Measurements from ENCODE around the gene QSOX2. TPM values are rescaled to one million over a fixed set of nuclear protein-coding genes. Genes with fewer than 3 reads are reported as not detected.

Gene QSOX2
- total RNA-seq, 2 experiments from 2014 or later: 17.7 to 18.0 TPM

DNA sequence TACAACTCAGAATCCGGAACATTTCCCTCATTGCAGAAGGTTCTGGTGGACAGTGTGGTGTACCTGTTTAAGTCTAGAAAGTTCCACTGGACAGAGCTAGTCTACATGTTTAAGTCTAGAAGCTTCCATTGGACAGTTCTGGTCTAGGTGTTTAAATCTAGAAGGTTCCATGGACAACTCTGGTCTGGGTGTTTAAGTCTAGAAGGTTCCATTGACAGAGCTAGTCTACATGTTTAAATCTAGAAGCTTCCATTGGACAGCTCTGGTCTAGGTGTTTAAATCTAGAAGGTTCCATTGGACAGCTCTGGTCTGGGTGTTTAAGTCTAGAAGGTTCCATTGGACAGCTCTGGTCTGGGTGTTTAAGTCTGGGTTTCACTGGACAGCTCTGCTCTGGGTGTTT lies 33.3 kb upstream of the QSOX2 start:
- DNase-seq: no peak
- Mint-ChIP-seq H3K27me3 (ENCODE audit: low read depth) (peaks cover 6% of the 10 kb centered on the region), H3K4me1 (ENCODE audit: low read depth) (peaks cover 6% of the 10 kb centered on the region), H3K36me3 (ENCODE audit: low read depth) (no peaks in the 10 kb centered on the region), H3K4me3 (no peak overlapping the region), H3K9me3 (no peaks in the 10 kb centered on the region), H3K27ac (no peak overlapping the region)
- CTCF ChIA-PET: interaction anchor here (0.6 to 2.5 kb wide), 2 partner anchors 11 to 52 kb away, joined by 3 to 12 read pairs; no protein-coding TSS in a partner anchor
- intact Hi-C loops (cut with micrococcal nuclease): no loop called here

DNA sequence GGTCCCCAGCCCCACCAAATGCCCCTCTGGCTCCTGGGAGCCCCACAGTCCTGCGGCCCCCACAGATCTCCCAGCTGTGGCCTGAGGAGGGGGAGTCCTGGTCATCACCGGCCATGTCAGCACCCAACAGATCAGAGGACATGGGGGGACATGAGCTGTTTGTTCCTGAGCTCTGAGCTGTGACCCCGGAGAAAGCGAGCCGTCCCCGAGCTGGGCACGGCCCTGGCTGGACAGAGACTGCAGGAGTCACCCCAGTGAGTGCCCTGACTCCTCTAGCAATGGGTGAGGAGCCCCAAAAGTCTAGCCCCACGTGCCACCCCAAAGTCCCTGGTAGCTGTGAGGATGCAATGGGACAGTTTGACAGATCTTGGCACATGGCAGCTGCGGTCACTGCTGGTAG lies 32.6 kb upstream of the QSOX2 start:
- CTCF ChIA-PET: interaction anchor here (0.6 to 2.5 kb wide), 2 partner anchors 10 to 343 kb away, joined by 4 to 12 read pairs; no protein-coding TSS in a partner anchor
- H3K9me3 Mint-ChIP-seq: no peaks in the 10 kb centered on the region
- intact Hi-C loops (cut with micrococcal nuclease): no loop called here
- H3K27me3 Mint-ChIP-seq (ENCODE audit: low read depth): peaks cover 3% of the 10 kb centered on the region
- no peak for DNase-seq
- H3K27ac Mint-ChIP-seq: no peak overlapping the region
- H3K4me3 Mint-ChIP-seq: no peak overlapping the region
- peaks cover 2% of the 10 kb centered on the region for H3K4me1 Mint-ChIP-seq (ENCODE audit: low read depth)
- no peaks in the 10 kb centered on the region for H3K36me3 Mint-ChIP-seq (ENCODE audit: low read depth)

- intact Hi-C loops (cut with micrococcal nuclease): no loop called here
- Mint-ChIP-seq H3K4me1 (ENCODE audit: low read depth) (peaks cover 2% of the 10 kb centered on the region), H3K36me3 (ENCODE audit: low read depth) (no peaks in the 10 kb centered on the region), H3K27me3 (ENCODE audit: low read depth) (peaks cover 3% of the 10 kb centered on the region), H3K4me3 (no peak overlapping the region), H3K27ac (no peak overlapping the region), H3K9me3 (no peaks in the 10 kb centered on the region)
- CTCF ChIA-PET: interaction anchor here (0.6 to 2.5 kb wide), 3 partner anchors 10 to 572 kb away, joined by 3 to 12 read pairs (median 4); no protein-coding TSS in a partner anchor
- DNase-seq: no peak
Measured at GRCh38 chr9:136277746-136278145, 32.1 kb upstream of the QSOX2 start.

DNA sequence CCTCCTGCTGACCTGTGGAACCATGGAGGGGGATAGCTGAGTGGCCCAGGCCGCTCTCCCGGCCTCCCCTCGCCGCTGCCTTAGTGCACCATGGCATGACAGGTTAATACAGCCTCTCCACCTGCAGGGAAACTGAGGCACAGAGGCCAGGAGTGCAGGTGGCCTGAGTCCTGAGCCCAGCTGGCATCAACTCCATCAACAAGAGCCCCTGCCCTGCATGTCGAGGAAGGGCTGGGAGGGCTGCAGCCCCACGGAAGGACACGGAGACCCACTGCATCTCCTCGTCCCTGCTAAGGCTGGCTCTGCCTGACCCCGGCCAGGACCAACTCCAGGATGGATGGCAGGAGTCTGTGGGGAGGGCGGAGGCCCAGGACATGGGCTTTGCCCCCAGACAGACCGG lies 31.1 kb upstream of the QSOX2 start:
- Mint-ChIP-seq H3K36me3 (ENCODE audit: low read depth) (no peaks in the 10 kb centered on the region), H3K27ac (no peak overlapping the region), H3K4me3 (no peak overlapping the region), H3K9me3 (no peaks in the 10 kb centered on the region), H3K27me3 (ENCODE audit: low read depth) (peaks cover 3% of the 10 kb centered on the region), H3K4me1 (ENCODE audit: low read depth) (no peaks in the 10 kb centered on the region)
- intact Hi-C loops (cut with micrococcal nuclease): no loop called here
- DNase-seq: no peak
- CTCF ChIA-PET: no interaction called here

- Mint-ChIP-seq H3K9me3 (no peaks in the 10 kb centered on the region), H3K27ac (no peak overlapping the region), H3K4me3 (no peak overlapping the region), H3K27me3 (ENCODE audit: low read depth) (peaks cover 3% of the 10 kb centered on the region), H3K4me1 (ENCODE audit: low read depth) (no peaks in the 10 kb centered on the region), H3K36me3 (ENCODE audit: low read depth) (no peaks in the 10 kb centered on the region)
- intact Hi-C loops (cut with micrococcal nuclease): no loop called here
- DNase-seq: no peak
- CTCF ChIA-PET: no interaction called here
Measured at GRCh38 chr9:136275655-136276429, 30.2 kb upstream of the QSOX2 start.

- H3K4me1 Mint-ChIP-seq (ENCODE audit: low read depth): no peaks in the 10 kb centered on the region
- peaks cover 3% of the 10 kb centered on the region for H3K27me3 Mint-ChIP-seq (ENCODE audit: low read depth)
- intact Hi-C loops (cut with micrococcal nuclease): no loop called here
- CTCF ChIA-PET: no interaction called here
- no peaks in the 10 kb centered on the region for H3K36me3 Mint-ChIP-seq (ENCODE audit: low read depth)
- DNase-seq: no peak
- no peak overlapping the region for H3K4me3 Mint-ChIP-seq
- H3K27ac Mint-ChIP-seq: no peak overlapping the region
- no peaks in the 10 kb centered on the region for H3K9me3 Mint-ChIP-seq
Measured at GRCh38 chr9:136274786-136275654, 29.4 kb upstream of the QSOX2 start.

- H3K36me3 Mint-ChIP-seq (ENCODE audit: low read depth): no peaks in the 10 kb centered on the region
- H3K4me1 Mint-ChIP-seq (ENCODE audit: low read depth): no peaks in the 10 kb centered on the region
- H3K27me3 Mint-ChIP-seq (ENCODE audit: low read depth): peaks cover 3% of the 10 kb centered on the region
- intact Hi-C loops (cut with micrococcal nuclease): no loop called here
- DNase-seq: no peak
- H3K4me3 Mint-ChIP-seq: no peak overlapping the region
- H3K9me3 Mint-ChIP-seq: no peaks in the 10 kb centered on the region
- CTCF ChIA-PET: no interaction called here
- no peak overlapping the region for H3K27ac Mint-ChIP-seq
Measured at GRCh38 chr9:136273921-136274785, 28.5 kb upstream of the QSOX2 start.

- Mint-ChIP-seq H3K27ac (no peak overlapping the region), H3K27me3 (ENCODE audit: low read depth) (peaks cover 5% of the 10 kb centered on the region), H3K4me1 (ENCODE audit: low read depth) (no peaks in the 10 kb centered on the region), H3K36me3 (ENCODE audit: low read depth) (no peaks in the 10 kb centered on the region), H3K4me3 (no peak overlapping the region), H3K9me3 (no peaks in the 10 kb centered on the region)
- intact Hi-C loops (cut with micrococcal nuclease): no loop called here
- CTCF ChIA-PET: interaction anchor here (0.6 kb wide), 1 partner anchor 65 kb away, joined by 3 read pairs; no protein-coding TSS in a partner anchor
- DNase-seq: no peak
Measured at GRCh38 chr9:136273244-136273865, 27.7 kb upstream of the QSOX2 start.

DNA sequence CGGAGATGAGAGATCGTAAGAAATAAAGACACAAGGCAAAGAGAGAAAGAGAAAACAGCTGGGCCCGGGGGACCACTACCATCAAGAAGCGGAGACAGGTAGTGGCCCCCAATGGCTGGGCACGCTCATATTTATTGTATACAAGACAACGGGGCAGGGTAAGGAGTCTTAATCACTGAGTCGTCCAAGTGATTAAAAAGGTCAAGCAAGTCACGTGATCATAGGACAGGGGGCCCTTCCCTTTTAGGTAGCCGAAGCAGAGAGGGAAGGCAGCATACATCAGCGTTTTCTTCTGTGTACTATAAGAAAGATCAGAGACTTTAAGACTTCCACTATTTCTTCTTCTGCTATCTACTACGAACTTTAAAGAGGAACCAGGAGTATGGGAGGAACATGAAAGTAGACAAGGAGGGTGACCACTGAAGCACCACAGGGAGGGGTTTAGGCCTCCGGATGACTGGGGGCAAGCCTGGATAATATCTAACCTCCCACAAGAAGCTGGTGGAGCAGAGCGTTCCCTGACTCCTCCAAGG lies 24.6 kb upstream of the QSOX2 start:
- H3K27ac Mint-ChIP-seq: no peak overlapping the region
- CTCF ChIA-PET: no interaction called here
- H3K27me3 Mint-ChIP-seq (ENCODE audit: low read depth): peaks cover 2% of the 10 kb centered on the region
- no peak overlapping the region for H3K4me3 Mint-ChIP-seq
- DNase-seq: no peak
- H3K36me3 Mint-ChIP-seq (ENCODE audit: low read depth): no peaks in the 10 kb centered on the region
- H3K9me3 Mint-ChIP-seq: no peaks in the 10 kb centered on the region
- peaks cover 4% of the 10 kb centered on the region for H3K4me1 Mint-ChIP-seq (ENCODE audit: low read depth)
- intact Hi-C loops (cut with micrococcal nuclease): no loop called here

GRCh38 chr9:136268735-136269134 lies 23.1 kb upstream of the QSOX2 start:
- H3K9me3 Mint-ChIP-seq: no peaks in the 10 kb centered on the region
- peaks cover 2% of the 10 kb centered on the region for H3K27me3 Mint-ChIP-seq (ENCODE audit: low read depth)
- no peak overlapping the region for H3K27ac Mint-ChIP-seq
- no peak for DNase-seq
- H3K4me3 Mint-ChIP-seq: no peak overlapping the region
- intact Hi-C loops (cut with micrococcal nuclease): no loop called here
- CTCF ChIA-PET: interaction anchor here (0.7 to 2.0 kb wide), 2 partner anchors 9 to 21 kb away, joined by 3 to 12 read pairs; no protein-coding TSS in a partner anchor
- H3K36me3 Mint-ChIP-seq (ENCODE audit: low read depth): no peaks in the 10 kb centered on the region
- peaks cover 4% of the 10 kb centered on the region for H3K4me1 Mint-ChIP-seq (ENCODE audit: low read depth)

DNA sequence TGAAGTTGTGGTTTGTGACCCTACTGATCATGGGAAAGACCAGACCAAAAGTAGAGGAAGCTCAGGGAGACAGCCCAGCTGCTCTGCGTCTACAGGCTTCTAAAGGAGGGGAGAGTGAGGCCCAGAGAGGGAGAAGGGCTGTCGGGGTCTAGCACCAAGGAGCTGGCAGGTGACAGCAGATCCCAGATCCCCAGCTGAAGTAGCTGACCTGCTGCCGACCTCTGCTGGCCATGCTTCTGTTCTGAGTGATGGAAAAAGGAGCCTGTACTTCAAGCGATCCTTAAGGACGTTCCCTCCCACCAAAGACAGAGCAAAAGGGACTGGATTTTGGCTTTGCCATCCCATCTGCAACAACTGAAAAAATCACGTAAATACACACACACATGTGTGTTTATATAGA lies 22.7 kb upstream of the QSOX2 start:
- no peaks in the 10 kb centered on the region for H3K36me3 Mint-ChIP-seq (ENCODE audit: low read depth)
- CTCF ChIA-PET: interaction anchor here (0.5 to 2.0 kb wide), 4 partner anchors 10 to 95 kb away, joined by 3 to 12 read pairs (median 3); no protein-coding TSS in a partner anchor
- DNase-seq: no peak

More for the DNA sequence above, 22.7 kb upstream of the QSOX2 start:
- intact Hi-C loops (cut with micrococcal nuclease): no loop called here
- H3K4me3 Mint-ChIP-seq: peak overlapping the region; percentile 66
- H3K27me3 Mint-ChIP-seq (ENCODE audit: low read depth): peaks cover 2% of the 10 kb centered on the region
- no peaks in the 10 kb centered on the region for H3K9me3 Mint-ChIP-seq
- H3K27ac Mint-ChIP-seq: no peak overlapping the region
- peaks cover 4% of the 10 kb centered on the region for H3K4me1 Mint-ChIP-seq (ENCODE audit: low read depth)
